Measurements from ENCODE around the gene KIF12. TPM values are rescaled to one million over a fixed set of nuclear protein-coding genes. Genes with fewer than 3 reads are reported as not detected.

The KIF12 gene
- total and polyA plus RNA-seq, 2 donors (not counting 1 experiment from before 2014, with no cell fraction given): not detected

GRCh38 chr9:114124138-114124537 lies 25.0 kb upstream of the KIF12 start:
- TF ChIP-seq EZH2 (IDR thresholded peaks at IDR 0.05; ENCODE audit: low read length, missing control alignments) (no peak), CTCF (conservative IDR thresholded peaks at IDR 0.05 in 1 of 2, IDR thresholded peaks at IDR 0.05 in 1 of 2; ENCODE audit: low read depth in 1 of 2, low read length in 2 of 2) (no peak)
- no peak overlapping the region for H3K27ac ChIP-seq (ENCODE audit: insufficient read depth, low read length)
- no peak overlapping the region for H2AFZ ChIP-seq (ENCODE audit: low read length)
- H3K27me3 ChIP-seq (ENCODE audit: control insufficient read depth, insufficient read depth, low read length): peaks cover 22% of the 10 kb centered on the region
- no peaks in the 10 kb centered on the region for H3K4me1 ChIP-seq (ENCODE audit: control insufficient read depth, extremely low read depth, insufficient read depth, low read length)
- H3K9me3 ChIP-seq (ENCODE audit: control insufficient read depth, insufficient read depth, low read depth, low read length): no peaks in the 10 kb centered on the region
- DNase-seq (ENCODE audit: low read depth in 2 of 2): no peak
- H3K9ac ChIP-seq (ENCODE audit: insufficient read depth, low read length): no peak overlapping the region
- H3K79me2 ChIP-seq (ENCODE audit: control insufficient read depth, insufficient read depth, low read length): no peaks in the 10 kb centered on the region
- H3K4me3 ChIP-seq (replicated peaks in 1 of 4; ENCODE audit: control extremely low read depth in 1 of 4, insufficient read depth in 1 of 4, low read depth in 3 of 4, low read length in 4 of 4): no peak overlapping the region
- H3K36me3 ChIP-seq (ENCODE audit: control insufficient read depth, insufficient read depth, low read length): no peaks in the 10 kb centered on the region
- no peaks in the 10 kb centered on the region for H4K20me1 ChIP-seq (ENCODE audit: control insufficient read depth, extremely low read depth, insufficient read depth, low read length)
- H3K4me2 ChIP-seq (ENCODE audit: extremely low read depth, insufficient read depth, low read length): no peak overlapping the region

GRCh38 chr9:114123031-114123977 lies 24.2 kb upstream of the KIF12 start:
- Histone ChIP-seq H3K79me2 (ENCODE audit: control insufficient read depth, insufficient read depth, low read length) (no peaks in the 10 kb centered on the region), H3K9me3 (ENCODE audit: control insufficient read depth, insufficient read depth, low read depth, low read length) (no peaks in the 10 kb centered on the region), H3K9ac (ENCODE audit: insufficient read depth, low read length) (no peak overlapping the region), H3K27ac (ENCODE audit: insufficient read depth, low read length) (no peak overlapping the region), H2AFZ (ENCODE audit: low read length) (no peak overlapping the region), H3K4me2 (ENCODE audit: extremely low read depth, insufficient read depth, low read length) (no peak overlapping the region), H3K4me3 (replicated peaks in 1 of 4; ENCODE audit: control extremely low read depth in 1 of 4, insufficient read depth in 1 of 4, low read depth in 3 of 4, low read length in 4 of 4) (no peak overlapping the region), H3K36me3 (ENCODE audit: control insufficient read depth, insufficient read depth, low read length) (no peaks in the 10 kb centered on the region), H4K20me1 (ENCODE audit: control insufficient read depth, extremely low read depth, insufficient read depth, low read length) (no peaks in the 10 kb centered on the region), H3K27me3 (ENCODE audit: control insufficient read depth, insufficient read depth, low read length) (peaks cover 23% of the 10 kb centered on the region), H3K4me1 (ENCODE audit: control insufficient read depth, extremely low read depth, insufficient read depth, low read length) (no peaks in the 10 kb centered on the region)
- no peak for TF ChIP-seq CTCF (conservative IDR thresholded peaks at IDR 0.05 in 1 of 2, IDR thresholded peaks at IDR 0.05 in 1 of 2; ENCODE audit: low read depth in 1 of 2, low read length in 2 of 2)
- no peak for TF ChIP-seq EZH2 (IDR thresholded peaks at IDR 0.05; ENCODE audit: low read length, missing control alignments)
- DNase-seq (ENCODE audit: low read depth in 2 of 2): no peak

- DNase-seq (ENCODE audit: low read depth in 2 of 2): no peak
- Histone ChIP-seq H3K27ac (ENCODE audit: insufficient read depth, low read length) (no peak overlapping the region), H3K4me2 (ENCODE audit: extremely low read depth, insufficient read depth, low read length) (no peak overlapping the region), H2AFZ (ENCODE audit: low read length) (no peak overlapping the region), H4K20me1 (ENCODE audit: control insufficient read depth, extremely low read depth, insufficient read depth, low read length) (no peaks in the 10 kb centered on the region), H3K9me3 (ENCODE audit: control insufficient read depth, insufficient read depth, low read depth, low read length) (no peaks in the 10 kb centered on the region), H3K9ac (ENCODE audit: insufficient read depth, low read length) (no peak overlapping the region), H3K4me1 (ENCODE audit: control insufficient read depth, extremely low read depth, insufficient read depth, low read length) (no peaks in the 10 kb centered on the region), H3K79me2 (ENCODE audit: control insufficient read depth, insufficient read depth, low read length) (no peaks in the 10 kb centered on the region), H3K4me3 (replicated peaks in 1 of 4; ENCODE audit: control extremely low read depth in 1 of 4, insufficient read depth in 1 of 4, low read depth in 3 of 4, low read length in 4 of 4) (no peak overlapping the region), H3K36me3 (ENCODE audit: control insufficient read depth, insufficient read depth, low read length) (no peaks in the 10 kb centered on the region), H3K27me3 (ENCODE audit: control insufficient read depth, insufficient read depth, low read length) (peaks cover 23% of the 10 kb centered on the region)
- TF ChIP-seq EZH2 (IDR thresholded peaks at IDR 0.05; ENCODE audit: low read length, missing control alignments) (no peak), CTCF (conservative IDR thresholded peaks at IDR 0.05 in 1 of 2, IDR thresholded peaks at IDR 0.05 in 1 of 2; ENCODE audit: low read depth in 1 of 2, low read length in 2 of 2) (no peak)
These were observed 23.3 kb upstream of the KIF12 start for GRCh38 chr9:114122136-114123027.

Data from fibroblast of lung (primary cell).